Aorta (tissue), 5 donors: ENCODE results near the gene CDS2. TPM values are rescaled to one million over a fixed set of nuclear protein-coding genes. Genes with fewer than 3 reads are reported as not detected.

Experiments used
- ATAC-seq: fragments of 200-7000 bp; cut with Tn5 transposase; one replicate; pipeline ENCODE4 v1.9.1; 2022; ENCODE audit warnings: moderate library complexity; ENCODE audit not compliant: low FRiP score
- DNase-seq, 2 donors: peaks; one replicate each; pipeline ENCODE4 v3.0.0-alpha.2; 2020
- H3K27ac ChIP-seq, 2 donors: one replicate each; pipeline ENCODE4 v1.5.1; 2013; ENCODE audit warnings: low read length in 2 of 2, mild to moderate bottlenecking in 2 of 2, moderate library complexity in 2 of 2, control low read depth in 1 of 2, inconsistent platforms in 1 of 2, low read depth in 1 of 2
- H3K27me3 ChIP-seq, 2 donors: one replicate each; pipeline ENCODE4 v1.6.1; 2013; ENCODE audit warnings: control low read depth in 1 of 2, low read length in 1 of 2, mild to moderate bottlenecking in 1 of 2, moderate library complexity in 1 of 2; ENCODE audit not compliant: insufficient read depth in 2 of 2, control insufficient read depth in 1 of 2
- H3K36me3 ChIP-seq, 2 donors: one replicate each; pipeline ENCODE4 v1.6.1; 2013; ENCODE audit warnings: control low read depth in 1 of 2, low read length in 1 of 2, mild to moderate bottlenecking in 1 of 2; ENCODE audit not compliant: insufficient read depth in 2 of 2, control insufficient read depth in 1 of 2
- H3K4me1 ChIP-seq, 2 donors: one replicate each; pipeline ENCODE4 v1.6.1; 2013; ENCODE audit warnings: low read length in 2 of 2, control low read depth in 1 of 2, mild to moderate bottlenecking in 1 of 2, moderate library complexity in 1 of 2; ENCODE audit not compliant: insufficient read depth in 2 of 2, control insufficient read depth in 1 of 2
- H3K4me3 ChIP-seq, 2 donors: one replicate each; pipeline ENCODE4 v1.5.1; 2013; ENCODE audit warnings: low read length in 2 of 2, control low read depth in 1 of 2, mild to moderate bottlenecking in 1 of 2
- H3K9me3 ChIP-seq: one replicate; pipeline ENCODE4 v1.6.1; 2013; ENCODE audit warnings: mild to moderate bottlenecking, low read length; ENCODE audit not compliant: control insufficient read depth
- WGBS, 2 donors: extraction: QIAGEN DNeasy Blood & Tissue Kit; methylation state at CpG; one replicate each; pipeline ENCODE4 v1.1.7; 2013; 5-methylcytosine and 5-hydroxymethylcytosine counted together
- intact Hi-C, 2 donors: fragments of 100-400 bp; cut with DNase I; formaldehyde crosslinking; loops; one replicate each; pipeline versions ENCODE4 v1.14.2 to v1.15.0; 2022
- polyA plus RNA-seq, 2 donors: library from polyadenylated mRNA; stranded (reverse); fragments of 200-250 nt; gene quantifications; one replicate each; pipeline ENCODE4 v1.2.3, GENCODE V29; 2013
- total RNA-seq, 2 donors: library from RNA; stranded (reverse); fragmentation: NEBNext Ultra II Directional; extraction: Animal tissue kit (Norgen Biotek cat#: 25700); gene quantifications; one replicate each; pipeline ENCODE4 v1.2.1, GENCODE V29; 2021
- donor health status: healthy with polysubstance abuse.
- donor health status: Bipolar disorder and iron deficiency.
- donor health status: DM: no; HTN: no; CAD: no.
- donor health status: DM: no; HTN: no; CAD: no.
- donor health status: DM: yes; HTN: yes; CAD: no.

Gene CDS2
- total and polyA plus RNA-seq, 4 donors: 13.9 to 135 (median 50.0) TPM

GRCh38 chr20:5141615-5142014 is 14.8 kb downstream of the CDS2 start:
- Histone ChIP-seq H3K27ac (no peak overlapping the region), H3K27me3 (no peaks in the 10 kb centered on the region), H3K4me1 (peaks cover 7 to 19% of the 10 kb centered on the region in 2 donors), H3K4me3 (no peak overlapping the region), H3K36me3 (peaks cover 0 to 2% of the 10 kb centered on the region in 2 donors), H3K9me3 (no peaks in the 10 kb centered on the region)
- DNase-seq: no peak
- no peak for ATAC-seq
- intact Hi-C loops: no loop called here
- 19 to 28% methylated on average over 2 of the region's 2 CpGs for WGBS, 2 donors

GRCh38 chr20:5143851-5144250 is 17.0 kb downstream of the CDS2 start:
- H3K27ac ChIP-seq: no peak overlapping the region

GRCh38 chr20:5145365-5146098 is 18.7 kb downstream of the CDS2 start:
- no peak overlapping the region for H3K4me3 ChIP-seq
- ATAC-seq (no peak), DNase-seq (no peak)
- peaks cover 14 to 32% of the 10 kb centered on the region in 2 donors for H3K4me1 ChIP-seq
- intact Hi-C loops: no loop called here
- H3K27me3 ChIP-seq: no peaks in the 10 kb centered on the region
- peaks cover 0 to 2% of the 10 kb centered on the region in 2 donors for H3K36me3 ChIP-seq
- H3K9me3 ChIP-seq: no peaks in the 10 kb centered on the region
- no peak overlapping the region for H3K27ac ChIP-seq
- WGBS, 2 donors: 71 to 72% methylated on average over 5 of the region's 5 CpGs

More at GRCh38 chr20:5143851-5144250, 17.0 kb downstream of the CDS2 start:
- DNase-seq: no peak
- H3K4me3 ChIP-seq: no peak overlapping the region
- no peaks in the 10 kb centered on the region for H3K9me3 ChIP-seq
- no peak for ATAC-seq
- no peaks in the 10 kb centered on the region for H3K27me3 ChIP-seq
- peaks cover 0 to 2% of the 10 kb centered on the region in 2 donors for H3K36me3 ChIP-seq
- 88 to 89% methylated on average over 5 of the region's 5 CpGs for WGBS, 2 donors
- peaks cover 14 to 23% of the 10 kb centered on the region in 2 donors for H3K4me1 ChIP-seq
- intact Hi-C loops: no loop called here

DNA sequence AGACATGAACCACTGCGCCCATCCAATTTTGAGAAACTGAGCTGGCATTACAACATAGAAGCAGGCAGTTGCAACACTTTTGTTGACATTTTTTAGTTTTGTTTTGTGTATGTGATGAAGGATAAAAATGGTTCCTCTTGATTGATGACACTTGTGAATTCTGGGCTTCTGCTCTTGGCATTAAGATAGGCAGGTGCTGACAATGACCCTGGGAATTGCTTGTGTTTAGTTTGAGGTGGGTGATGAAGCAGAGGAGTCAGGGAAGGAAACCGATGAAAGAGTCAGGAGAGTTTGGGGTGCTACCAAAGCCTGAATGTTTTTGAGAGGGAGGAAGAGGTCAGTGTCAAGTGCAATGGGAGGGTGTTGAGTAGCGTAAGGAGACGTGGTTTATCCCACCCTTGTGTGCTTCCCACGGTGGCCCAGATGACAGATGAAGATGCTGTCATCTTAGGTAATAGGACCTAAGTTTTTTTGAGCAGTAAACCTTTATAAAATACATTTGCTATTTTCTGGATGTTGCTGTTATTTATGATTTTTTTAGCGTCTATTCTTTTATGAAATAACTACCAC is 19.4 kb downstream of the CDS2 start:
- no peak for ATAC-seq
- intact Hi-C loops: no loop called here
- H3K27me3 ChIP-seq: no peaks in the 10 kb centered on the region
- no peaks in the 10 kb centered on the region for H3K9me3 ChIP-seq
- H3K27ac ChIP-seq: no peak overlapping the region
- WGBS, 2 donors: 92 to 93% methylated on average over 6 of the region's 6 CpGs
- H3K36me3 ChIP-seq: peaks cover 0 to 2% of the 10 kb centered on the region in 2 donors
- DNase-seq: no peak
- no peak overlapping the region for H3K4me3 ChIP-seq
- peaks cover 14 to 28% of the 10 kb centered on the region in 2 donors for H3K4me1 ChIP-seq

DNA sequence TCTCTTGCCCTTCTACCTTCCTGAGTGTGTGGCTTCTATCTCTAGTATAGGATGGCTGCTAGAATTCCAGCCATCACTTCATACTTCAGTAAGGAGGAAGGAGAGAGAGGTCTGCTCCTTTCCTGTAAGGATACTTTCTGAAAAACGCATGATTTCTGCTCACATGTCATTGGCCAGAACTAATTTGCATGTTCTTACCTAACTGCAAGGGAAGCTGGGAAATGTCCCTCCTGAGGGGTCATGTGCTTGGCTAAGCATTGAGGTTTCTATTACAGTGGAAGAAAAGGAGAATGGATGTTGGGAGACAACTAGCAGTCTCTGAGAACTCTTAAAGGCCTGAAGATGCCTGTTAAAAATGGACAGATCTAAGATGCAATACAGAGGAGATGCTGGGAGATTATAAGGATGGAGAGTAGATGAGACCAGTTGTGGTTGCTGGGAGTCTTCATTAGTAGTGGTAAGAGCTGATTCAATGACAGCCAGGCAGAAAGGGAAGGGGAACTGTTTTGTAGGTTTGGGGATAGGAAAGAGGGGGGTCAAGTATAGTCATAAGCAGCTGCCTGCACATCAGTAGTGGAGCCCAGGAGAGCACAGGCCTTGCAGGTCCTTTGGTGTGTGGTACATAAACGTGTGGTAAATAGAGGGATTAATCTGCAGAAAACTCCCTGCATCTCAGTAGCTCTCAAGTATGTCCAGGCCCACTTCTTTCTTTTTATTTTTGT is 20.2 kb downstream of the CDS2 start:
- 65 to 66% methylated on average over 2 of the region's 2 CpGs for WGBS, 2 donors
- Histone ChIP-seq H3K4me3 (no peak overlapping the region), H3K36me3 (peaks cover 0 to 2% of the 10 kb centered on the region in 2 donors), H3K9me3 (no peaks in the 10 kb centered on the region), H3K4me1 (peaks cover 13 to 23% of the 10 kb centered on the region in 2 donors), H3K27me3 (no peaks in the 10 kb centered on the region), H3K27ac (peak overlapping the region in 1 of 2 donors; percentile 25)
- no peak for ATAC-seq
- no peak for DNase-seq
- intact Hi-C loops: no loop called here

- peak overlapping the region; percentile 86 to 96 for H3K27ac ChIP-seq
- ATAC-seq (peak; percentile 61), DNase-seq (no peak)
- 5% methylated on average over 6 of the region's 6 CpGs for WGBS, 2 donors
- H3K36me3 ChIP-seq: peaks cover 0 to 2% of the 10 kb centered on the region in 2 donors
- peaks cover 13 to 26% of the 10 kb centered on the region in 2 donors for H3K4me1 ChIP-seq
- H3K27me3 ChIP-seq: no peaks in the 10 kb centered on the region
- H3K9me3 ChIP-seq: no peaks in the 10 kb centered on the region
- peak overlapping the region; percentile 4 to 18 for H3K4me3 ChIP-seq
- intact Hi-C loops: no loop called here
Measured at GRCh38 chr20:5148581-5148980, 21.8 kb downstream of the CDS2 start.

DNA sequence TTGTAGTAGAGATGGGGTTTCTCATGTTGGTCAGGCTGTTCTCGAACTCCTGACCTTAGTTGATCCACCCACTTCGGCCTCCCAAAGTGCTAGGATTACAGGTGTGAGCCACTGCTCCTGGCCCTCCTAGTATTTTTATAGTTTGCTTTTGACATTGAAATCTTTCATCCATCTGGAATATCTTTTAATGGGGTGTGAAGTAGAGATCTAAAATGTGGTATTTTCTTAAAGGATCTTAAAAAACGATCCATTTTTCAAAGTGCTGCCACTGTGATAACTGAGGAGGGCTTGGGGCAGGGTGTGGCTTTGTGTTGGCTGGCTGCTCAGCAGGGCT is 23.1 kb downstream of the CDS2 start:
- WGBS, 2 donors: 79 to 80% methylated on average over 3 of the region's 3 CpGs
- intact Hi-C loops: no loop called here

DNA sequence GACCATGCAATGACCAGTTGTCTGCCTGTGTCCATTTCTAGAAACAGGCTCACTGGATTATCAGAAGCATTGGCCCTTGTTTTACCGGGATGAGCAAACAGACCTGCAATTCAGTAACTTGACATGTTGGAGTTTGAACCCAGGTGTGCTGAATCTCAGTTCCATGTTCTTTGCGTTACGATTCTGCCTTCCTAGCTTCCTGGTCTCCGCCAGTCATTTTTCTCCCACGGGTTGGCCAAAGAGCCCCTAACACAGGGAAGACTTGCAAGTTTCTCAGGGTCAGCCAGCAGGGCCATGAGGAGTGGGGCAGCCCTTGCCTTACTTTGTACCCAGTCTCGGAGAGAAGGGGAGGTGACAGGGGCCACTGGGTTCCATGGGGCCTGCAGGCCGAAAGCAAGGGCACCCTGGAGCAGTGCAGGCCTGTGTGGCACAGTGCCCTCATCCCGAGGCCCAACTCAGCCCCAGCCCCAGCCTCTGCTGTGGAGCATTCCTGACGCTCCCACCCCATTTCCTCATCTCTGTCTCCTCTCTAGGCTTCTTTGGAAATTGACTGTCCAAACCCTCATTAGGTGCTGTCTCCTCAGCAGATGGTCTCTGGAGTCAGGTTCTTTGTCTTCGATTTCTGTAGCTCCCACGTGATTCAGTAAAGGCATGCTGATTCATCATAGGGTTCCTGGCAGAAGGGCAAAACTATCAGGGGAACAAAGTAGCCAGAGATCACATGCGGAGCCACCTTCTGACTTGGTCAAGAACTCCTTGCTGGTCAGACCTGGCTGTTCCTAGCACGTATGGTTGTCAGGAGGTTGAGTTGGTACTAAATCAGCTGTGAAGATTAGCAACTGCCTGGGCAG is 23.6 kb downstream of the CDS2 start:
- intact Hi-C loops: no loop called here
- DNase-seq: no peak
- Histone ChIP-seq H3K36me3 (no peaks in the 10 kb centered on the region), H3K27ac (peak overlapping the region in 1 of 2 donors; percentile 8), H3K4me3 (no peak overlapping the region), H3K4me1 (peaks cover 9 to 19% of the 10 kb centered on the region in 2 donors), H3K27me3 (no peaks in the 10 kb centered on the region), H3K9me3 (no peaks in the 10 kb centered on the region)
- WGBS, 2 donors: 50 to 55% methylated on average over 13 of the region's 13 CpGs
- ATAC-seq: peak; percentile 23

More for the DNA sequence above, 23.1 kb downstream of the CDS2 start:
- ATAC-seq (no peak), DNase-seq (no peak)
- H3K36me3 ChIP-seq: peaks cover 0 to under 1% of the 10 kb centered on the region in 2 donors
- no peaks in the 10 kb centered on the region for H3K27me3 ChIP-seq
- H3K9me3 ChIP-seq: no peaks in the 10 kb centered on the region
- H3K27ac ChIP-seq: peak overlapping the region in 1 of 2 donors; percentile 8
- peaks cover 11 to 23% of the 10 kb centered on the region in 2 donors for H3K4me1 ChIP-seq
- H3K4me3 ChIP-seq: no peak overlapping the region
